ENCODE measurements around the gene BUB1B.

DNA sequence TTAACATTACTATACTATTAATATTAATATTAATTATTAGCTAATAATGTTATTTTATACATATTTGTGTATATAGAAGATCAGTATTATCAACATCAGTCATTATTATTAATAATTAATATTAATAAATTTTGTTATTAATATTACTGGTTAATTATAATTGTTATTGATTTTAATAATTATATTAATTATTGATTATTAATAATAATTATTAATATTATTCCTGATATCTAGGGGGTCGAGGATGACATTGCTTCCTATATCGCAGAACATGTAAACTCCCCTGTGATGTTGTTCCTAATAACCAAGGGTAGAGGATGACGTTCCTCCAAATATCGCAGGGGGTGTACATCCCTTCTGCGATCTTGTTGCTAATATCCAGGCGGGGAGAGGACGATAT, 34.9 kb upstream of the BUB1B start:
- TF ChIP-seq, protein P1, sequence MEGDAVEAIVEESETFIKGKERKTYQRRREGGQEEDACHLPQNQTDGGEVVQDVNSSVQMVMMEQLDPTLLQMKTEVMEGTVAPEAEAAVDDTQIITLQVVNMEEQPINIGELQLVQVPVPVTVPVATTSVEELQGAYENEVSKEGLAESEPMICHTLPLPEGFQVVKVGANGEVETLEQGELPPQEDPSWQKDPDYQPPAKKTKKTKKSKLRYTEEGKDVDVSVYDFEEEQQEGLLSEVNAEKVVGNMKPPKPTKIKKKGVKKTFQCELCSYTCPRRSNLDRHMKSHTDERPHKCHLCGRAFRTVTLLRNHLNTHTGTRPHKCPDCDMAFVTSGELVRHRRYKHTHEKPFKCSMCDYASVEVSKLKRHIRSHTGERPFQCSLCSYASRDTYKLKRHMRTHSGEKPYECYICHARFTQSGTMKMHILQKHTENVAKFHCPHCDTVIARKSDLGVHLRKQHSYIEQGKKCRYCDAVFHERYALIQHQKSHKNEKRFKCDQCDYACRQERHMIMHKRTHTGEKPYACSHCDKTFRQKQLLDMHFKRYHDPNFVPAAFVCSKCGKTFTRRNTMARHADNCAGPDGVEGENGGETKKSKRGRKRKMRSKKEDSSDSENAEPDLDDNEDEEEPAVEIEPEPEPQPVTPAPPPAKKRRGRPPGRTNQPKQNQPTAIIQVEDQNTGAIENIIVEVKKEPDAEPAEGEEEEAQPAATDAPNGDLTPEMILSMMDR (IDR thresholded peaks at IDR 0.05) = no peak
- TF ChIP-seq POLR2A (IDR thresholded peaks at IDR 0.05) = no peak
